HepG2 (cell line): ENCODE measurements around the gene BHLHE23. TPM values are rescaled to one million over a fixed set of nuclear protein-coding genes. Genes with fewer than 3 reads are reported as not detected.

Experiments
- ATAC-seq: fragments of 200-7000 bp; cut with Tn5 transposase; 3 replicates; pipeline ENCODE4 v1.9.1; 2020; ENCODE audit warnings: mild to moderate bottlenecking, moderate library complexity
- BruUV-seq: library from RNA; stranded (reverse); fragments of 400-500 nt; replicated peaks from 2 replicates; lab custom pipeline; 2021; lab: Mats Ljungman, UMichigan
- CTCF ChIA-PET: fragments of 300-600 bp; formaldehyde crosslinking; extraction: SDS; loops from one replicate; lab custom pipeline; 2021; ENCODE audit warnings: low total read pairs, inconsistent platforms, low intra/inter-chr PET ratio; lab: Yijun Ruan, JAX
- POLR2A ChIA-PET: fragments of 350-600 bp; sonication (Branson Sonifier 250); formaldehyde crosslinking; loops from one replicate; lab custom pipeline; 2020; ENCODE audit warnings: antibody characterized with exemption, inconsistent platforms; lab: Yijun Ruan, JAX
- DNase-seq: peaks from one replicate; pipeline ENCODE4 v3.0.0-alpha.2; 2015; ENCODE audit warnings: low spot score
- FAIRE-seq: peaks from 3 replicates; lab custom pipeline; 2011; peaks lifted over from hg19 to GRCh38; lab: Jason Lieb, UNC
- H2AFZ ChIP-seq: one replicate; pipeline ENCODE4 v1.6.1; 2011; ENCODE audit warnings: low read length, inconsistent platforms
- H3K27ac ChIP-seq: fragments of 300-600 bp; 3 replicates; pipeline ENCODE4 v1.8.0; 2011; ENCODE audit warnings: mixed run types, mild to moderate bottlenecking, mixed read lengths, low read length, inconsistent platforms; ENCODE audit not compliant: insufficient read depth; ENCODE audit errors: extremely low read length
- H3K27me3 ChIP-seq, 2 experiments: fragments of 200-600 bp in 1 of 2; 2 replicates in 1 of 2; 3 replicates in 1 of 2; pipeline versions ENCODE4 v1.6.0 to v1.8.0; 2011; ENCODE audit warnings: low read length in 2 of 2, mild to moderate bottlenecking in 2 of 2, moderate library complexity in 2 of 2, inconsistent platforms in 1 of 2; ENCODE audit not compliant: insufficient read depth in 2 of 2, control insufficient read depth in 1 of 2
- H3K36me3 ChIP-seq, 2 experiments: fragments of 200-600 bp in 1 of 2; replicated peaks in 1 of 2; 2 replicates in 1 of 2; 3 replicates in 1 of 2; pipeline versions ENCODE4 v1.5.1 to v1.8.0; 2011; ENCODE audit warnings: low read length in 2 of 2, inconsistent platforms in 1 of 2; ENCODE audit not compliant: insufficient read depth in 2 of 2, control insufficient read depth in 1 of 2
- H3K4me1 ChIP-seq: 2 replicates; pipeline ENCODE4 v1.5.1; 2012; ENCODE audit warnings: low read length, inconsistent platforms; ENCODE audit not compliant: insufficient read depth
- H3K4me2 ChIP-seq: 2 replicates; pipeline ENCODE4 v1.6.0; 2011; ENCODE audit warnings: low read depth, low read length, inconsistent platforms
- H3K4me3 ChIP-seq, 3 experiments: fragments of 200-600 bp in 1 of 3; sonication (generic), shearing (Covaris generic) in 1 of 3; replicated peaks in 1 of 3; 2 replicates each; pipeline ENCODE4 v1.5.1; 2011 to 2016; ENCODE audit warnings: low read length in 3 of 3, inconsistent platforms in 2 of 3, low read depth in 2 of 3, mild to moderate bottlenecking in 2 of 3, control low read depth in 1 of 3, mixed read lengths in 1 of 3; ENCODE audit not compliant: insufficient read depth in 1 of 3
- H3K79me2 ChIP-seq: one replicate; pipeline ENCODE4 v1.6.1; 2011; ENCODE audit warnings: low read length, inconsistent platforms; ENCODE audit not compliant: insufficient read depth
- H3K9ac ChIP-seq: 2 replicates; pipeline ENCODE4 v1.6.0; 2011; ENCODE audit warnings: mild to moderate bottlenecking, low read depth, low read length, inconsistent platforms; ENCODE audit not compliant: insufficient read depth
- H3K9me3 ChIP-seq: 2 replicates; pipeline ENCODE4 v1.5.1; 2012; ENCODE audit warnings: mild to moderate bottlenecking, low read length
- H4K20me1 ChIP-seq: 2 replicates; pipeline ENCODE4 v1.6.0; 2011; ENCODE audit warnings: inconsistent platforms, mild to moderate bottlenecking, low read length, moderate library complexity; ENCODE audit not compliant: insufficient read depth
- ATF5 ChIP-seq: sonication (generic); formaldehyde crosslinking; IDR thresholded peaks from 2 replicates; pipeline ENCODE4 v1.4.0; 2020; ENCODE audit warnings: mild to moderate bottlenecking, low read depth, missing genetic modification reagents
- HDAC1 ChIP-seq: sonication (generic); formaldehyde crosslinking; IDR thresholded peaks from 2 replicates; pipeline ENCODE4 v1.5.1; 2020; ENCODE audit warnings: mild to moderate bottlenecking, missing genetic modification reagents
- JUN ChIP-seq: sonication (generic); formaldehyde crosslinking; IDR thresholded peaks from 2 replicates; pipeline ENCODE4 v1.4.0; 2020; ENCODE audit warnings: mild to moderate bottlenecking, missing genetic modification reagents
- LBX2 ChIP-seq: sonication (generic); formaldehyde crosslinking; IDR thresholded peaks from 2 replicates; pipeline ENCODE4 v1.5.0; 2020; ENCODE audit warnings: missing genetic modification reagents, mild to moderate bottlenecking, borderline replicate concordance
- MTA3 ChIP-seq: sonication (generic); formaldehyde crosslinking; IDR thresholded peaks from 2 replicates; pipeline ENCODE4 v1.4.0; 2020; ENCODE audit warnings: missing genetic modification reagents
- MTF2 ChIP-seq: sonication (generic); formaldehyde crosslinking; IDR thresholded peaks from 2 replicates; pipeline ENCODE4 v1.5.0; 2020; ENCODE audit warnings: missing genetic modification reagents, borderline replicate concordance
- MZF1 ChIP-seq: sonication (generic); formaldehyde crosslinking; IDR thresholded peaks from 2 replicates; pipeline ENCODE4 v1.8.1; 2023; ENCODE audit warnings: mild to moderate bottlenecking, missing genetic modification reagents, borderline replicate concordance
- NFATC3 ChIP-seq: sonication (generic); formaldehyde crosslinking; IDR thresholded peaks from 2 replicates; pipeline ENCODE4 v1.5.1; 2020; ENCODE audit warnings: mild to moderate bottlenecking, missing genetic modification reagents
- PAX8 ChIP-seq: sonication (generic); formaldehyde crosslinking; IDR thresholded peaks from 2 replicates; pipeline ENCODE4 v1.8.0; 2022; ENCODE audit warnings: mild to moderate bottlenecking, missing genetic modification reagents, borderline replicate concordance
- PHF20 ChIP-seq: sonication (generic); formaldehyde crosslinking; IDR thresholded peaks from 2 replicates; pipeline ENCODE4 v1.5.0; 2020; ENCODE audit warnings: mild to moderate bottlenecking, missing genetic modification reagents
- ZBTB1 ChIP-seq: sonication (generic); formaldehyde crosslinking; IDR thresholded peaks from 2 replicates; pipeline ENCODE4 v1.4.0; 2020; ENCODE audit warnings: missing genetic modification reagents, borderline replicate concordance
- ZNF264 ChIP-seq: sonication (generic); formaldehyde crosslinking; IDR thresholded peaks from 2 replicates; pipeline ENCODE4 v1.4.0; 2020; ENCODE audit warnings: missing genetic modification reagents
- ZNF546 ChIP-seq: sonication (generic); formaldehyde crosslinking; conservative IDR thresholded peaks from 2 replicates; pipeline ENCODE4 v1.8.1; 2023; ENCODE audit warnings: mild to moderate bottlenecking, missing genetic modification reagents
- ZSCAN31 ChIP-seq: sonication (generic); formaldehyde crosslinking; IDR thresholded peaks from 2 replicates; pipeline ENCODE4 v1.5.0; 2020; ENCODE audit warnings: low read depth, mild to moderate bottlenecking, missing genetic modification reagents
- WGBS: methylation state at CpG from one replicate; pipeline ENCODE4 v1.1.6; 2017; ENCODE audit warnings: low lambda C conversion rate; 5-methylcytosine and 5-hydroxymethylcytosine counted together
- in situ Hi-C: cut with HindIII; loops from 2 replicates; pipeline ENCODE4 v1.10.0; 2017; ENCODE audit warnings: low pct_unique_long_range_greater_than_20kb; ENCODE audit not compliant: extremely low pct_ligation_motif_present
- intact Hi-C: fragments of 100-400 bp; cut with micrococcal nuclease; formaldehyde crosslinking; loops from one replicate; pipeline ENCODE4 v1.10.0; 2022; ENCODE audit not compliant: unreplicated experiment
- polyA plus RNA-seq, 8 experiments: library from polyadenylated mRNA; depleted of rRNA in 3 of 8; stranded (reverse) in 7 of 8; unstranded in 1 of 8; fragments of >200 nt; fragmentation: Illumina TruSeq in 4 of 8; extraction: Trizol in 4 of 8; gene quantifications; 2 replicates each; pipeline versions ENCODE4 v1.2.1 to v1.2.3, GENCODE V29; 2011 to 2016; ENCODE audit warnings: low read depth in 4 of 8, missing spikeins in 1 of 8, mixed read lengths in 1 of 8; ENCODE audit not compliant: insufficient read depth in 1 of 8
- total RNA-seq, 5 experiments: library from RNA; depleted of rRNA; stranded (reverse); fragments of >200 nt; fragmentation: Illumina TruSeq; extraction: Trizol; gene quantifications; 2 replicates each; pipeline ENCODE4 v1.2.3, GENCODE V29; 2016; ENCODE audit warnings: low read depth in 1 of 5
- TF ChIP-seq, protein P1 (sequence below): sonication (generic); formaldehyde crosslinking; IDR thresholded peaks from 2 replicates; pipeline ENCODE4 v1.8.1; 2023; ENCODE audit warnings: missing genetic modification reagents, mild to moderate bottlenecking, borderline replicate concordance

The BHLHE23 gene
- total and polyA plus RNA-seq, 2 of the 13 experiments (the other 11 are each of a cell fraction or from before 2014, with no cell fraction given) = not detected

GRCh38 chr20:63032861-63033793 is 26.4 kb upstream of the BHLHE23 start:
- Histone ChIP-seq H2AFZ (no peak overlapping the region), H4K20me1 (no peaks in the 10 kb centered on the region; the same call in 1 of the 2 replicates), H3K4me3 (no peak overlapping the region), H3K27ac (no peak overlapping the region), H3K27me3 (peaks cover 55 to 91% of the 10 kb centered on the region in 2 experiments), H3K79me2 (no peaks in the 10 kb centered on the region), H3K36me3 (no peaks in the 10 kb centered on the region), H3K4me2 (no peak overlapping the region), H3K9me3 (no peaks in the 10 kb centered on the region), H3K9ac (no peak overlapping the region), H3K4me1 (no peaks in the 10 kb centered on the region)
- ATAC-seq (no peak; the same call in 2 of the 3 replicates), FAIRE-seq (no peak), DNase-seq (no peak)
- ChIA-PET POLR2A (no interaction called here), CTCF (no interaction called here)
- in situ Hi-C loops = no loop called here
- no TSS peak for BruUV-seq
- 18% methylated on average over 34 of the region's 34 CpGs for WGBS
- intact Hi-C loops = no loop called here
- TF ChIP-seq PHF20 (CRISPR knock-in tag) (no peak), MTF2 (0 out of 2 replicates have a peak, but pooled peaks have one; percentile 40)

DNA sequence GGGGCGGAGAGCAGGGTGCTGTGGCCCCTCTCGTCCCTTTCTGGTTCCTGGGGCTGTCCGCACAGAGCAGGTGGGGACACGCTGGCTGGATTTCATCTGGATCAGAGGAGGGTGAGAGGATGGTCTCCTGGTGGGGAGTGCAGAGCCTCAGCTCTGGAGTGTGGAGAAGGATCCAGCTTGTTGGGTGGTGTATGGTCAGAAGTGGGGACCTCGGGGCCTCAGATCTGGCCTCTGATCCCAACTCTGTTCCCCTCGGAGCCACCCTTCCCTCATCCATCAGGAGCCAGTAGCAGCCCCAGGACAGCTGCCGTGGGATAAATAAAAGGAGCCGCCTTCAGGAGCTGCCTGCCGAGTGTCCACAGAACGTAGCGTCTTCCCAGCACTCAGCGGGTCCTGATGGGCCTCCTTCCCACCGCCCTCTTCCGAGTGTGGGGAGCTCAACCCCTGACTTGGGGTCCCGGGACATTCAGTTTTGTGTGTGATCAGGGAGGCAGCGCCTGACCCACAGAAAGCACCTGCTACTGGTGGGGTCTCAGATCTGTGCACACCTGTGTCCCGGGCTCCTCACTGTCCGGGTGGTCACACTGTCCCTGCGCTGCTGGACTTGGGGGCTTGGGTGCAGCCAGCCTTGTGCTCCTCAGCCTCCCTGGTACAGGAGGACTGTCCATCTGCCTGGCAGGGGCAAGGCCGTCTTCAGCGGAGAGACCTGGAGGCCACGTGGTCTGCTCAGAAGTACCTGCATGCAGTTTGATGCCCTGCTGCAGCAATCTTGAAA is 25.4 kb upstream of the BHLHE23 start:
- in situ Hi-C loops = no loop called here
- CTCF ChIA-PET = no interaction called here
- Histone ChIP-seq H3K36me3 (no peaks in the 10 kb centered on the region), H3K9ac (no peak overlapping the region), H3K27me3 (peaks cover 57 to 90% of the 10 kb centered on the region in 2 experiments), H3K4me2 (no peak overlapping the region), H3K79me2 (no peaks in the 10 kb centered on the region), H3K4me1 (no peaks in the 10 kb centered on the region), H2AFZ (no peak overlapping the region), H3K4me3 (no peak overlapping the region), H3K9me3 (no peaks in the 10 kb centered on the region), H4K20me1 (no peaks in the 10 kb centered on the region; the same call in 1 of the 2 replicates), H3K27ac (no peak overlapping the region)
- no peak for DNase-seq
- POLR2A ChIA-PET = no interaction called here
- no peak for ATAC-seq
- no peak for TF ChIP-seq NFATC3 (CRISPR knock-in tag)
- no peak for TF ChIP-seq ZNF264 (CRISPR knock-in tag)
- TF ChIP-seq HDAC1 = no peak
- TF ChIP-seq JUN (CRISPR knock-in tag) = no peak
- TF ChIP-seq ATF5 = no peak
- TF ChIP-seq LBX2 (CRISPR knock-in tag) = no peak
- TF ChIP-seq, protein P1, sequence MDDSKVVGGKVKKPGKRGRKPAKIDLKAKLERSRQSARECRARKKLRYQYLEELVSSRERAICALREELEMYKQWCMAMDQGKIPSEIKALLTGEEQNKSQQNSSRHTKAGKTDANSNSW (CRISPR knock-in tag) = no peak
- TF ChIP-seq ZBTB1 (CRISPR knock-in tag) = no peak
- no peak for TF ChIP-seq ZNF546 (CRISPR knock-in tag)
- no peak for TF ChIP-seq MZF1 (CRISPR knock-in tag)
- TF ChIP-seq MTA3 (CRISPR knock-in tag) = no peak
- TF ChIP-seq PAX8 (CRISPR knock-in tag) = no peak
- TF ChIP-seq ZSCAN31 = no peak
- no peak for FAIRE-seq
- intact Hi-C loops = no loop called here
- WGBS = 27% methylated on average over 18 of the region's 22 CpGs
- no TSS peak for BruUV-seq
